Raji (cell line): ENCODE data around the gene UBXN6.

Experiments used
- POLR2A ChIP-seq: IDR thresholded peaks from 2 replicates; pipeline ENCODE4 v1.6.1; 2011; ENCODE audit warnings: low read depth, low read length, control low read depth; ENCODE audit not compliant: insufficient read depth

Gene UBXN6

DNA sequence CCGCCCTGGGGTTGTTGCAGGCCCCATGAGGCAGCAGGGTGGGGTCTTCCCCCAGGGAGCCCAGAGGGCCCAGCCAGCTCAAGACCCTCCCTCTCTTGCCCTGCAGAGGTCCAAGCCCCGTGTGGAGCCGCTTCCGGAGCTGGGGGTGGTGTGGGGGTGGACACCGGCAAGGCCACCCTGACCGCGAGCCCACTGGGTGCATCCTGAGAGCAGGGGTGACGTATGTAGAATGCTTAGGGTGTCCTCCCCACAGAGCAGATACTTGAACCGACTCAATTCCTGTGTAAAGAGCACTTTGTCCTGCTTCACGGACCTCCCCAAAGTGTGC, 14.8 kb downstream of the UBXN6 start:
- no peak for TF ChIP-seq POLR2A

- no peak for TF ChIP-seq POLR2A
Observed at GRCh38 chr19:4441994-4442818, 15.4 kb downstream of the UBXN6 start.

- no peak for TF ChIP-seq POLR2A
Observed at GRCh38 chr19:4439243-4439642, 18.4 kb downstream of the UBXN6 start.

DNA sequence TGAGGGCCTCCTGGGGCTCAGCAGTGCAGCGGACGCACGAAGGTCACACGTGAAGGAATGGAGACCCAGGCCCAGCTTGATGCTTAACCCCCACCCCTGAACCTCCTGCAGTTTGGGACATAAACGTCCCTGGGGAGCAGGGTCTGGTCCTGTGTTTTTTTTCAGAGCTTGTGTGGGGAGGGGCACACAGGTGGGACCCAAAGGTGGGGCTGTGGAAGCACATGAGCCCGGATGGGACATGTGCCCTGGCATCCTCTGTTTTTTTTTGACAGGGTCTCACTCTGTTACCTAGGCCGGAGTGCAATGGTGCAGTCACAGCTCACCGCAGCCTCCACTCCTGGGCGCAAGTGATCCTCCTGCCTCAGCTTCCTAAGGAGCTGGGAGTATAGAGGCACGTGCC, 20.5 kb downstream of the UBXN6 start:
- TF ChIP-seq POLR2A, result no peak

GRCh38 chr19:4436231-4436630, 21.4 kb downstream of the UBXN6 start:
- no peak for TF ChIP-seq POLR2A

DNA sequence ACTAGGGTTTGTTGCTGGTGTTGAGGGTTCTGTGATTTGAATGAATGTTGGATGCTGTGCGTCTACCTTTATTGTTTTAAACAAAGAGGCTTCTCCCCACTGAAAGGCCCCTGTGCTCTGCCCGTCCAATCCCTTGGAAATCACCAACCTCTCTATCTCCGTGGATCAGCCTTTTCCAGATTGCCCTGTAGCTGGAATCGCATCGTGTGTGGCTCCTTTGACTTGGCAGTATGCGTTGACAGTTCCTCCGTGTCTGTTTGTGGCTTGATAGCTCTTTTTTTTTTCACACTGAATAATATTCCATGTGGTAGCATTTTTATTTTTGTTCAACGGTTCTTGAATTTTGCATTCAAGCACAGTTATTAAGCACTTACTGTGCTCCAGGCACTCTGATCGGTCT, 23.2 kb downstream of the UBXN6 start:
- no peak for TF ChIP-seq POLR2A

GRCh38 chr19:4432918-4433506, 24.6 kb downstream of the UBXN6 start:
- TF ChIP-seq POLR2A, result no peak

DNA sequence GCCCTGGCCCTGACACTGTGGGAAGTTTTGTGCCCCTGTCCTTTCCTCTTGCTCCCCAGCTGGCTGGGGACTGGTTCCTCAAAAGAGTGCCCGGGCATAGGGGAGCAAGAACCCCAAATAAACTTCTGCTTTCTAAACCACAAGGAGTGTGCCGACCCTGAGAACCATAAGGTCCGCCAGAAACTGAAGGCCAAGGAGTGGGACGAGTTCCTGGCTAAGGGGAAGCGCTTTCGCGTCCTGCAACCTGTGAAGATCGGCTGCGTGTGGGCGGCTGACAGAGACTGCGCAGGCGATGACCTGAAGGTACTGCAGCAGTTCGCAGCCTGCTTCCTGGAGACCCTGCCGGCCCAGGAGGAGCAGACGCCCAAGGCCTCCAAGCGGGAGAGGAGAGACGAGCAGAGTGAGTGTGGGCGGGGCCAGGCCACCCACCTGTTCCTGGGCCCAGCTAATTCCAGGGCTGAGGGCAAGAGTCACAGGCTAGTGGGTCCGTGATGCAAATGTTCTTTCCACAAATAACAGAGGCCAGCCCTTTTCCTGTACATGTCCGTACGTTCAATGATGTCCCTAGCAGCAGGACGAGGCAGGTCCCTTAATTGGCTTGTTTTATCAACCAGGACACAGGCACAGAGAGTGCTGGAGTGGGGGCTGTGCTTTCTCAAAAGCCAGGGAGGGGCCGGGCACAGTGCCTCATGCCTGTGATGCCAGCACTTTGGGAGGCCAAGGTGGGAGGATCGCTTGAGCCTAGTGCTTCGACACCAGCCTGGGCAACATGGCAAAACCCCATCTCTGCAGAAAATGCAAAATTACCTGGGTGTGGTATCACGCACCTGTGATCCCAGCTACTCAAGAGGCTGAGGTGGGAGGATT, 25.6 kb downstream of the UBXN6 start:
- TF ChIP-seq POLR2A, result no peak

DNA sequence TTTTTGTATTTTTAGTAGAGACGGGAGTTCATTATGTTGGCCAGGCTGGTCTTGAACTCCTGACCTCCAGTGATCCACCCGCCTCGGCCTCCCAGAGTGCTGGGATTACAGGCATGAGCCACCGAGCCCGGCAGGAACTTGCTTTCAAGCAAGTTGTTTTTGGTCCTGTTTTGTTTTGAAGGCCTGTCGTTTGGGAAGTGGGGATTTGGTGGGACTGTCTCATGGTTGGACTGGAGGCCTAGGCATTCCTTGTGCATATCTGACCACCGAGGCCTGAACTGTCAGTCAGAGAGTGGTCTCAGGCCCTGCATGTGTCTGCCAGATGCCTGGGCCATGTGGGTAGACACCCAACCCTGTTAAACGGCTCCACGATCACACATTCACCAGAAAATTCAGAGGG, 26.3 kb downstream of the UBXN6 start:
- no peak for TF ChIP-seq POLR2A

DNA sequence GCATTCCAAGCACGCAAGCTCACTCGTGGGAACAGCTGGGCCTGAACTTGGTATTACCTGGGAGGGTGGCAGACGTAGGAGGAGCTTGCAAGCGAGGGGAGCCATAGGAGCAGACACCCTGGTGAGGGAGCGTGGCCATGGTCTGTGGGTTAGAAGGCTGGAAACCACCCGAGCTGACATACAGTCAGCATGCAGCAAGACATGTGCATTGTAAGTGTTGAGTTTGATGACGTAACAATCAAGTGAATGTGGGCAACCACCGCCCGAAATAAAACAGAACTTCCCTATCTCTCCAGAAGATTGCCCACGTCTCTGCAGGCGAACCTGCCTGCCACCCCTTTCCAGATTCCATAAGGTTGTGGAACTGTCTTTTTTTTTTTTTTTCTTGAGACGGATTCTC, 26.8 kb downstream of the UBXN6 start:
- no peak for TF ChIP-seq POLR2A

DNA sequence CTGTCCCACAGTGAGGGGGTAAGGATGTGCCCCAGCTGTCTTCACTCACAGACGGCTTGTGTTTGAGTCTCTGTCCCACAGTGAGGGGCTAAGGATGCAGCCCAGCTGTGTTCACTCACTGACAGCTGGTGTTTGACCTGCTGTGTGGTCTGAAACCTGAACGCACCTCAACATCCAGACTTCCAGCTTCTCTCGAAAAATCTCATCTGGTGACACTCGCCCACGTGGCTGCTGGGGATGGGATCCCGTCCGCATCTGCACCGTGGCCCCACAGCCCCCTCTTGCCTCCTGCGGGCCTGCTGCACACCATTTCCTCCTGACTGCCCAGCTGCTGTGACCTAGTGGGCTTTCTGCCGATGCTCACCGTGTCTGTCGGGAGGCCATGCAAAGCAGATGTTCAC, 27.8 kb downstream of the UBXN6 start:
- TF ChIP-seq POLR2A, result no peak

GRCh38 chr19:4429256-4429655, 28.3 kb downstream of the UBXN6 start:
- TF ChIP-seq POLR2A, result no peak

GRCh38 chr19:4428326-4428975, 29.1 kb downstream of the UBXN6 start:
- TF ChIP-seq POLR2A, result no peak

DNA sequence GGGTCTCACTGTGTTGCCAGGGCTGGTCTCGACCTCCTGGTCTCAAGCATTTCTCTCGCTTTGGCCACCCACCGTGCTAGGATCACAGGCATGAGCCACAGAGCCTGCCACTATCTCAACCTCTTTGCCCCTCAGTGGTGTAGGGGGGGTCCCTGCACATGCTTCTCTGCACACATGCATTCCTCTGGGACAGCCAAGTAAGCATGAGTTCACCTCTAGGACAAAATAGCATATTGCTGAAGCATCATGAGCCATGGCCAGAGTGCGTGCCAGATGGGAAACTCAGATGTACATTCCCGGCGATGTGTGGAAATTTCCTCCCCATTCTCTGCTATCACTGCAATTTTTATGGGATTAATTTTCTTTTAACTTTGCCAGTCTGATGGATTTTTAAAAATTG, 32.1 kb downstream of the UBXN6 start:
- no peak for TF ChIP-seq POLR2A

- TF ChIP-seq POLR2A, result no peak
Observed at GRCh38 chr19:4423416-4424126, 34.0 kb downstream of the UBXN6 start.

DNA sequence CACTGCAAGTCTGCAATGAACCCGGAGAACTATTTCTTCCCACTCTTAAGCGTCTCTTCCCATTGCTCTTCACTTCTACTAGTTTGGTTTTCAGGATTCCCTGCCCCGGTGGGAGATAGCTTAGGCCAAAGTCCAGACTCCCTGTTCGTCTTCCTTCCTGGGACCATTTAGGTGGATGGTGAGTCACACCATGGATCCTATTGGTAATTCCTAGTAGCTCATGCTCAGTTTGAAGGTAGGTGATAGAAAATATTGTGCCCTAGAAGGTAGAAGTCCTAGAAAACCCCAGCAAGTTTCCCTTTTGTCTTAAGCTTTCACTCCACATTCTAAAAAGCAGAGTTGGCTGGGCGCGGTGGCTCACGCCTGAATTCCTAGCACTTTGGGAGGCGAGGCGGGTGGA, 41.3 kb downstream of the UBXN6 start:
- TF ChIP-seq POLR2A, result no peak

- no peak for TF ChIP-seq POLR2A
Observed at GRCh38 chr19:4415352-4415751, 42.2 kb downstream of the UBXN6 start.
